Measurements from ENCODE around the gene FRA10AC1. TPM values are rescaled to one million over a fixed set of nuclear protein-coding genes. Genes with fewer than 3 reads are reported as not detected.

The FRA10AC1 gene
- total and polyA plus RNA-seq, 2 of the 4 experiments (the other 2 are of a cell fraction) = 1.6 to 4.9 TPM

- in situ Hi-C loops (cut with MboI; ENCODE audit: low sequenced_read_pairs) (no loop called here), intact Hi-C loops (cut with micrococcal nuclease) (no loop called here), dilution Hi-C loops (cut with HindIII; ENCODE audit: low sequenced_read_pairs, unreplicated experiment) (no loop called here)
- no peak overlapping the region for H3K4me2 ChIP-seq (ENCODE audit: low read depth, low read length)
- no peak overlapping the region for H2BK120ac ChIP-seq (ENCODE audit: low read depth, low read length)
- H3K4ac ChIP-seq (ENCODE audit: low read depth, low read length) = no peak overlapping the region
- H4K8ac ChIP-seq (ENCODE audit: low read depth in 2 of 2, low read length in 2 of 2) = no peak overlapping the region
- H2BK20ac ChIP-seq (ENCODE audit: low read depth, low read length) = no peak overlapping the region
- no peak overlapping the region for H4K91ac ChIP-seq (ENCODE audit: insufficient read depth, low read depth, low read length)
- ATAC-seq (ENCODE audit: low read depth) (no peak), DNase-seq (peak; percentile 11)
- H3K36me3 ChIP-seq (ENCODE audit: control insufficient read depth, insufficient read depth, low read length) = no peaks in the 10 kb centered on the region
- H2AK5ac ChIP-seq (ENCODE audit: low read depth, low read length) = no peak overlapping the region
- no TSS peak for BruUV-seq (replicated peaks)
- H3K9ac ChIP-seq (ENCODE audit: low read depth, low read length) = no peak overlapping the region
- H3K18ac ChIP-seq (ENCODE audit: low read depth, low read length) = no peak overlapping the region
- no peak overlapping the region for H2BK15ac ChIP-seq (ENCODE audit: low read depth, low read length)
- no peak overlapping the region for H3K4me3 ChIP-seq (ENCODE audit: insufficient read depth, low read depth, low read length)
- no peaks in the 10 kb centered on the region for H3K27me3 ChIP-seq (ENCODE audit: control insufficient read depth, insufficient read depth, low read length)
- no peaks in the 10 kb centered on the region for H3K9me1 ChIP-seq (ENCODE audit: insufficient read depth, low read length)
- H3K4me1 ChIP-seq (ENCODE audit: control insufficient read depth, insufficient read depth, low read length) = no peaks in the 10 kb centered on the region
- no peak for TF ChIP-seq SMC3 (IDR thresholded peaks at IDR 0.05; ENCODE audit: low read depth, low read length)
- TF ChIP-seq MXI1 (IDR thresholded peaks at IDR 0.05; ENCODE audit: borderline replicate concordance, low read depth, low read length) = no peak
- no peak for TF ChIP-seq FOS (IDR thresholded peaks at IDR 0.05; ENCODE audit: low read depth, low read length)
- no peak for TF ChIP-seq POLR2A (IDR thresholded peaks at IDR 0.05; ENCODE audit: low read depth, low read length)
- no peak for TF ChIP-seq NFE2L2 (IDR thresholded peaks at IDR 0.05; ENCODE audit: low read depth, low read length)
- no peak overlapping the region for H3K14ac ChIP-seq (replicated peaks; ENCODE audit: low read depth, low read length)
- no peak overlapping the region for H4K5ac ChIP-seq (ENCODE audit: low read depth, low read length)
- ChIA-PET CTCF (no interaction called here), POLR2A (ENCODE audit: unreplicated experiment) (interaction anchor here (0.6 kb wide), 1 partner anchor 49 kb away, joined by 8 read pairs; the partner anchor contains the start of gene FRA10AC1)
- no peak overlapping the region for H3K27ac ChIP-seq (ENCODE audit: insufficient read depth, low read length)
- WGBS, 2 experiments (ENCODE audit: extremely low coverage in 2 of 2, insufficient read length in 1 of 2) = no CpG with 5 or more reads among the region's 1 CpG
- no peaks in the 10 kb centered on the region for H3K79me1 ChIP-seq (ENCODE audit: low read depth in 1 of 2, low read length in 2 of 2)
- H2AK9ac ChIP-seq (replicated peaks; ENCODE audit: low read depth, low read length, poor library complexity) = no peak overlapping the region
- H3K23ac ChIP-seq (ENCODE audit: low read depth, low read length) = no peak overlapping the region
- no peaks in the 10 kb centered on the region for H4K20me1 ChIP-seq (ENCODE audit: insufficient read depth, low read length)
- H2AFZ ChIP-seq (replicated peaks; ENCODE audit: low read length, poor library complexity) = no peak overlapping the region
- no peak overlapping the region for H3K56ac ChIP-seq (ENCODE audit: extremely low read depth, insufficient read depth, low read length)
- no peak overlapping the region for H2BK5ac ChIP-seq (ENCODE audit: low read depth, low read length, poor library complexity, severe bottlenecking)
- no peaks in the 10 kb centered on the region for H3K9me3 ChIP-seq (ENCODE audit: control insufficient read depth, insufficient read depth, low read length)
These were observed 49.5 kb downstream of the FRA10AC1 start for GRCh38 chr10:93652857-93653256.
